Ectodermal cell (in vitro differentiated cells): Measurements from ENCODE around the gene RAB11FIP3.
A peak's percentile ranks its signal among the peaks of the same experiment; 100 is the strongest.

ENCODE experiments used
- H3K27ac ChIP-seq: 2 replicates; pipeline ENCODE4 v1.7.0; 2013; ENCODE audit warnings: mild to moderate bottlenecking, low read depth, low read length; ENCODE audit not compliant: insufficient read depth, poor library complexity, severe bottlenecking
- H3K27me3 ChIP-seq: 2 replicates; pipeline ENCODE4 v1.7.0; 2013; ENCODE audit warnings: mild to moderate bottlenecking, low read length; ENCODE audit not compliant: insufficient read depth, control insufficient read depth, poor library complexity, severe bottlenecking
- H3K36me3 ChIP-seq: one replicate; pipeline ENCODE4 v1.7.0; 2013; ENCODE audit warnings: low read length; ENCODE audit not compliant: control insufficient read depth, insufficient read depth
- H3K4me1 ChIP-seq: one replicate; pipeline ENCODE4 v1.7.0; 2013; ENCODE audit warnings: low read length; ENCODE audit not compliant: control insufficient read depth, insufficient read depth
- H3K4me3 ChIP-seq: 2 replicates; pipeline ENCODE4 v1.7.0; 2013; ENCODE audit warnings: low read depth, low read length, control low read depth; ENCODE audit not compliant: insufficient read depth
- H3K9me3 ChIP-seq: 2 replicates; pipeline ENCODE4 v1.7.0; 2013; ENCODE audit warnings: mild to moderate bottlenecking, low read length, moderate library complexity; ENCODE audit not compliant: control insufficient read depth
- WGBS, 2 experiments: methylation state at CpG; one replicate each; pipeline ENCODE4 v1.1.7; 2013; ENCODE audit warnings: missing lambda C conversion rate in 2 of 2; 5-methylcytosine and 5-hydroxymethylcytosine counted together

Gene RAB11FIP3

GRCh38 chr16:495127-495748, 69.8 kb downstream of the RAB11FIP3 start:
- 76 to 80% methylated on average over 11 of the region's 11 CpGs for WGBS, 2 experiments
- no peaks in the 10 kb centered on the region for H3K36me3 ChIP-seq
- no peaks in the 10 kb centered on the region for H3K9me3 ChIP-seq
- no peak overlapping the region for H3K27ac ChIP-seq
- H3K4me3 ChIP-seq, result no peak overlapping the region
- H3K27me3 ChIP-seq, result no peaks in the 10 kb centered on the region
- H3K4me1 ChIP-seq, result peaks cover 12% of the 10 kb centered on the region

GRCh38 chr16:496097-496886, 70.8 kb downstream of the RAB11FIP3 start:
- no peak overlapping the region for H3K27ac ChIP-seq
- no peak overlapping the region for H3K4me3 ChIP-seq
- no peaks in the 10 kb centered on the region for H3K9me3 ChIP-seq
- whole genome bisulfite sequencing, 2 experiments, result 95% methylated on average over 21 of the region's 21 CpGs
- no peaks in the 10 kb centered on the region for H3K27me3 ChIP-seq
- H3K36me3 ChIP-seq, result no peaks in the 10 kb centered on the region
- H3K4me1 ChIP-seq, result peaks cover 1% of the 10 kb centered on the region

GRCh38 chr16:497258-497657, 71.8 kb downstream of the RAB11FIP3 start:
- Histone ChIP-seq H3K4me1 (no peaks in the 10 kb centered on the region), H3K36me3 (no peaks in the 10 kb centered on the region), H3K4me3 (no peak overlapping the region), H3K27ac (no peak overlapping the region), H3K9me3 (no peaks in the 10 kb centered on the region), H3K27me3 (no peaks in the 10 kb centered on the region)
- 83 to 85% methylated on average over 11 of the region's 11 CpGs for WGBS, 2 experiments

- 88 to 90% methylated on average over 12 of the region's 12 CpGs for WGBS, 2 experiments
- peak overlapping the region; percentile 8 for H3K27ac ChIP-seq
Measured at GRCh38 chr16:499924-500323, 74.5 kb downstream of the RAB11FIP3 start.

GRCh38 chr16:500709-501108, 75.3 kb downstream of the RAB11FIP3 start:
- Histone ChIP-seq H3K27me3 (no peaks in the 10 kb centered on the region), H3K4me1 (no peaks in the 10 kb centered on the region), H3K9me3 (no peaks in the 10 kb centered on the region), H3K27ac (no peak overlapping the region), H3K36me3 (no peaks in the 10 kb centered on the region), H3K4me3 (no peak overlapping the region)
- WGBS, 2 experiments, result 91 to 96% methylated on average over 12 of the region's 12 CpGs

More at GRCh38 chr16:499924-500323, 74.5 kb downstream of the RAB11FIP3 start:
- Histone ChIP-seq H3K27me3 (no peaks in the 10 kb centered on the region), H3K4me1 (no peaks in the 10 kb centered on the region), H3K4me3 (no peak overlapping the region), H3K9me3 (no peaks in the 10 kb centered on the region), H3K36me3 (no peaks in the 10 kb centered on the region)

GRCh38 chr16:502179-502943, 76.9 kb downstream of the RAB11FIP3 start:
- Histone ChIP-seq H3K27ac (no peak overlapping the region), H3K4me1 (no peaks in the 10 kb centered on the region), H3K4me3 (no peak overlapping the region), H3K27me3 (no peaks in the 10 kb centered on the region), H3K9me3 (no peaks in the 10 kb centered on the region), H3K36me3 (no peaks in the 10 kb centered on the region)
- WGBS, 2 experiments, result 95% methylated on average over 22 of the region's 22 CpGs

- Histone ChIP-seq H3K4me1 (no peaks in the 10 kb centered on the region), H3K27ac (no peak overlapping the region), H3K27me3 (no peaks in the 10 kb centered on the region), H3K36me3 (no peaks in the 10 kb centered on the region), H3K4me3 (no peak overlapping the region), H3K9me3 (no peaks in the 10 kb centered on the region)
- 94 to 96% methylated on average over 23 of the region's 23 CpGs for WGBS, 2 experiments
Measured at GRCh38 chr16:503150-504071, 78.0 kb downstream of the RAB11FIP3 start.

- Histone ChIP-seq H3K27ac (no peak overlapping the region), H3K9me3 (no peaks in the 10 kb centered on the region), H3K4me3 (no peak overlapping the region), H3K36me3 (no peaks in the 10 kb centered on the region), H3K4me1 (no peaks in the 10 kb centered on the region), H3K27me3 (no peaks in the 10 kb centered on the region)
- 93% methylated on average over 33 of the region's 33 CpGs for WGBS, 2 experiments
Measured at GRCh38 chr16:505479-506245, 80.2 kb downstream of the RAB11FIP3 start.

- Histone ChIP-seq H3K27me3 (no peaks in the 10 kb centered on the region), H3K27ac (no peak overlapping the region), H3K4me1 (no peaks in the 10 kb centered on the region), H3K36me3 (no peaks in the 10 kb centered on the region), H3K4me3 (no peak overlapping the region), H3K9me3 (no peaks in the 10 kb centered on the region)
- 96% methylated on average over 7 of the region's 7 CpGs for WGBS, 2 experiments
Measured at GRCh38 chr16:506246-506546, 80.7 kb downstream of the RAB11FIP3 start.
